Jurkat, Clone E6-1 (cell line): Measurements from ENCODE around the gene FAM200A.
"Not testable (repeated sequence)": the region's sequence is repeated elsewhere in the genome, so short reads cannot be mapped to it uniquely, and the experiment has no call there.

ENCODE experiments used
- DNase-seq: peaks from one replicate; pipeline ENCODE4 v3.0.0-alpha.2; 2011; ENCODE audit warnings: low read depth, low spot score
- H3K4me3 ChIP-seq: 2 replicates; pipeline ENCODE4 v1.5.1; 2011; ENCODE audit warnings: mild to moderate bottlenecking, low read length, control low read depth, moderate library complexity

The FAM200A gene

DNA sequence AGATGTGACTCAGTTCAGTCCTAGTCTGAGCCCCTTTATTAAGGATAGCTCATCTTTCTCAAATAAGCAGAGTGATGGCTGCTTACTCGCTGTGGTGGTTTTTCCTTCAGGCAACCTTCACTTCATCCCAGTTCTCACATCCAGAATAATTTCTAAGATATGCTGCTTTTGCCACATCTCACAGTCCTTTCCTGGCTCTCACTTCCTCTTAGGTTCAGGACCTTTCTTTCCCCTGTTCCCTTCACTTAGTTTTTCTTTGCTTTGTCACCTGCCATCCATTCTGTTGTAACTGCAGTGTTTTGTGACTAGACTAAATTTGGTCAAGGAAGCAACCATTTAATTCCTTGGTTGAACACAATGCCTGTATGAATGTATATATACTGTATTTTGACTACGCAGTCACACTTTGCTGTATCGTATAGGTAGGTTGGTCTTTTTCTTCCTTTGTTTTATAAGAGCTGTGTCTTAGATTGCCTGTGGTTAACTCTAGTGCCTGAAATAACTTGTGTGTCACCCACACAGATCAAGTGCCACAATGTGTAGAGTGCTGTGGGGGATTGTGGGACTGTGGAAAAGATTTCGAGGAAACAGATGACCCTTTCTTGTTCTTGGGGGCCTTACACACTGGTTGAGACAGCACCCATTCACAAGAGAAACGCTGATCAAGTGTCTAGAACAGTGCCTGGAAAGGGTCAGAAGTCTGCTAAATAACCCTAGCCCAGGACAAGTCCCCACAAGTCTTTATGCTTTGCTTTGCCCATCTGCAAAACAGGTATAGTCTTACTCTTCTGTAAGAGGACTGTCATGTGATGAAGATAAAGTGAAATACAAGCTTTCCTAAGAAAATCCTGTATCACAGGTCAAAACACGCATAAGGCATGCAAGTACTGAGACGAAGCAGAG lies 9.2 kb upstream of the FAM200A start:
- H3K4me3 ChIP-seq: no peak overlapping the region
- DNase-seq: no peak

- no peak for DNase-seq
- H3K4me3 ChIP-seq: peak overlapping the region; percentile 97
Measured at GRCh38 chr7:99559175-99559915, 7.4 kb upstream of the FAM200A start.

DNA sequence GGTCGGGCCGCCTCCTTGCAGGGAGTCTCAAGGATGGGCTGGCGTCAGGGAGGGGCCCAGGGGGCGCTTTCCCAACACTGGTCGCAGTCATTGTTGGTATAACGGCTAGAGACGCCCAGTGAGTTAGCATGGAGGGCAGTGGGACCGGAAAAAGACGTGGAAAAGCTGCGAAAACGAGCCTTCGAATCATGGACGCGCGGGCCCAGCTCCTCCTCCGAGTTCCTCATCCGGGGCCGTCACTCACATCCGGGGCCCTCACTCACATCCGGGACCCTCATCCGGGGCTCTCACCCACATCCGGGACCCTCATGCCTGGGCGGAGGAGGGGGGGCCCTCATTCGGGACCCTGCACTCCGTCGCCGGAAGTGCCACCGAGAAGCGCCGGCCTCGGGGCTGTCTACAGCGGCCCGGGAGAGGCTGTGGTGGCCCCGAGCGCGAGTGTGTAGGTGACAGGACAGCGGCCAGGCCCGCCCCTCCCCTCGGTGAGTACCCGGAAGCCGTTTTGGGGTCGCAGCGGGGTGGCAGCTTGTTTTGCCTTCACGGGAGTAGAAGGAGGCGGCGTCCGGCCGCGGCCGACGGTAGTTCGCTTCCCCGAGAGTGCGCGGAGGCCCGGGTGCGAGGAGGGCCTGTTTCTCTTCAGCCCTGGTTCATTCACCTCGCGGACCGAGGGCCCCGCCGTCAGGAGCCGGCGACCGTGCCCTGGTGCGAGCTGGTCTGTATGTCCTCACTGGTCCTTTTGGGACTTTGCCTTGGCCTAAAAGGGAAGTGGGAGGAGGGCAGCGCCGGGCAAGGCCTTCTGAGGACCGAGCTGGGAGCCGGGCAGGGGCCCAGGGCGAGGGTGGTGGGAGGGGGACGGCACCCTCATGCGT lies 6.6 kb upstream of the FAM200A start, which contains the start of gene ZNF655:
ZNF655 (plus strand) TSS at position 337 of the 869 bp plus-strand sequence. CDS start 1,918 bp downstream, outside the sequence.
- DNase-seq: peak; percentile 86
- peak within 1 kb of the TSS; percentile 97 for H3K4me3 ChIP-seq

- peak overlapping the region; percentile 97 for H3K4me3 ChIP-seq
- DNase-seq: peak; percentile 9
Measured at GRCh38 chr7:99557940-99558305, 6.0 kb upstream of the FAM200A start.

DNA sequence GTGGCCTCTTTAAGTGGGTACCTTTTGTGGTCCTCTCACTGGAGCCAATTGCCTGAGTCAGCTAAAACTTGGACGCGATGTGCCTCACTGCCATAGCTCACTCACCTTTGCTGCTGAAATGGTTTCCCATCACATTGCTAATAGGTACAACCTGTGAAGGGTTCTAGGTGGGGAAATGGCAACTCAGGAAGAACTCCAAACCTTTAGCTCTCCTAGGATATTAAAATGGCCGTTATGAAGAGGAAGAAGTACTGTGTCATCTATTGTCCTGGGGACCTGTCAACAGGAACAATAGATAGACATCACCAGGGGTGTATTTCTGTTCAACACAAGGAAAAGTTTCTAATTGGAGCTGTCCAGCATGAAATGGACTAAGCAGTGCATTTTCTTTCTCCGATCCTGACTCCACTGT lies 5.3 kb upstream of the FAM200A start:
- peak overlapping the region; percentile 97 for H3K4me3 ChIP-seq
- no peak for DNase-seq

GRCh38 chr7:99554939-99555338 lies 3.0 kb upstream of the FAM200A start:
- no peak for DNase-seq
- no peak overlapping the region for H3K4me3 ChIP-seq

DNA sequence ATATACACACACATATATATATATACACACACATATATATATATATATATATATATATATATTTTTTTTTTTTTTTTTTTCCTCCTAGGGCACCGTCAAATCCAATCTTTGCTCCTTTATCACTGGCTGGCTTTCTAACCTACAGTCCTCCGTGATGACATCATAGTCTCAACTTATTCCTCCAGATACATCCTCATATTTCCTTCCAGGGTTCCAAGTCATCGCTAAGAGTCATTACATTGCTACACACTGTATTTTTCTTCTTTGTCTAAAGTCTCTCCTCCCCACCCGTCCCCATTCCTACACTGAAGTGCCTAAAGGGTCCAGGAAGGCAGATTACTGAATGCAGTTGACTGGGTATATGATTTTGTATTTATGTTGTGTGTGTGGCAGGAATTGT lies 1.1 kb upstream of the FAM200A start:
- no peak for DNase-seq
- H3K4me3 ChIP-seq: no peak overlapping the region

GRCh38 chr7:99551334-99551733 lies 580 bp downstream of the FAM200A start:
- DNase-seq: no peak

GRCh38 chr7:99549545-99549944 lies 2.4 kb downstream of the FAM200A start:
- H3K4me3 ChIP-seq, DNase-seq: not testable (repeated sequence)

More at GRCh38 chr7:99551334-99551733, 580 bp downstream of the FAM200A start:
- H3K4me3 ChIP-seq: peak overlapping the region; percentile 79

DNA sequence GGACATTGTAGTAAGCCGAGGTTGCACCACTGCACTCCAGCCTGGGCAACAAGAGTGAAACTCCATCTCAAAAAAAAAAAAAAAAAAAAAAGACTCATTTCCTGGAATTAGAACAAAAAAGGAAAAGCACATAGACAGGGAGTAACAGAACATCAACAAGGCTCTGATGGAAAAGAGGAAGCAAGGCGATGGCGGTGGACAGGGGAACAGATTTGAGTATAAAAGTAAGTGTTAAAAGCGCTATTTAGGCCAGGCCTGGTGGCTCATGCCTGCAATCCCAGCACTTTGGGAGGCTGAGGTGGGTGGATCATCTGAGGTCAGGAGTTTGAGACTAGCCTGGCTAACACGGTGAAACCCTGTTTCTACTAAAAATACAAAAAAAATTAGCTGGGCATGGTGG lies 6.6 kb downstream of the FAM200A start:
- not testable (repeated sequence) for DNase-seq, H3K4me3 ChIP-seq

- no peak for DNase-seq
- no peak overlapping the region for H3K4me3 ChIP-seq
Measured at GRCh38 chr7:99543916-99544315, 8.0 kb downstream of the FAM200A start.

DNA sequence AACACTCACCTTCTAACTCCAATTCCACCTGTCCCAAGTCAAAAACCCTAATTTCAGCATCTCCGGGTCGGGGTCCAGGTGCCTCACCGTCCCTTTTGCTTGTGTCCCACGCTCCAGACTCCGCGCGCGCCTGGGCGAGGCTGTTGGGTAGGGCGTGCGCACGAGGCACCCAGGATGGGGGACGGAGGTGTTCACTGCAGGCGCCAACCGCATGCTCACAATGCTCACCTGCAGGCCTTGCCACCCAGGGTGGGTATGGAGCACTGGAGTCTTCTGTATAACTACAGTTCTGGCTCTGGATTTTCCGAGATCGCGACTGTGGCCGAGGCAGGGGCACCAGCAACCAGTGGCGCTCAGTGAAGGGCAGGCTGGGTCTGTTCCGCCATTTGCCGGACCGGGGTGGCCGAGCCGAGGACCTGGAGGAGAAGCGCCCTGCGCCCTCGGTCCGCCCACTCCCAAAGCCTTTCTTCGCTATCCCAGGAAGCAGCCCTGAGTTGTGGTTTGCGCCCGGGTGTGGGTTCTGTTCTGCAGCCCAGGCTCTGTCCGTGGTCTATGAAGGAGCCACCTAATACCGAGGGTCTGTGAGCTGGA lies 8.7 kb downstream of the FAM200A start:
- H3K4me3 ChIP-seq: no peak overlapping the region
- no peak for DNase-seq

- H3K4me3 ChIP-seq: no peak overlapping the region
- no peak for DNase-seq
Measured at GRCh38 chr7:99541212-99541611, 10.7 kb downstream of the FAM200A start.

DNA sequence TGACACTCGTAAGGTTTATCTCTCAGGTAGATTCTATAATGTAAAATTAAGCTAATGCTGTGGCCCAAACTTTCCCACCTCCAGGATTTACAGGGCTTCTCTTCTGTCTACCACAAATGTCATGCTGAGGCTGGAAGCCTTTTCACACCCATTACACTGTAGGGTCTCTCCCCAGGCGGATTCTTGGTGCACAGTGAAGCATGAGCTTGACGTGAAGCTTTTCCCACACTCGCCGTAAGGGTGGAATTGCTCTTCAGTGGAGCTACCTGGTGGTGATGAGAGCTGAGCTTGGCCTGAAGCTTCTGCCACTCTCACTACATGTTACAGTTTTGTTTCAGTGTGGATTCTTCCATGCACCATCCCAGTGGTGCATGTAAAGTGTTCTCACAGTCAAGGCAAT lies 11.4 kb downstream of the FAM200A start:
- DNase-seq: no peak
- no peak overlapping the region for H3K4me3 ChIP-seq

DNA sequence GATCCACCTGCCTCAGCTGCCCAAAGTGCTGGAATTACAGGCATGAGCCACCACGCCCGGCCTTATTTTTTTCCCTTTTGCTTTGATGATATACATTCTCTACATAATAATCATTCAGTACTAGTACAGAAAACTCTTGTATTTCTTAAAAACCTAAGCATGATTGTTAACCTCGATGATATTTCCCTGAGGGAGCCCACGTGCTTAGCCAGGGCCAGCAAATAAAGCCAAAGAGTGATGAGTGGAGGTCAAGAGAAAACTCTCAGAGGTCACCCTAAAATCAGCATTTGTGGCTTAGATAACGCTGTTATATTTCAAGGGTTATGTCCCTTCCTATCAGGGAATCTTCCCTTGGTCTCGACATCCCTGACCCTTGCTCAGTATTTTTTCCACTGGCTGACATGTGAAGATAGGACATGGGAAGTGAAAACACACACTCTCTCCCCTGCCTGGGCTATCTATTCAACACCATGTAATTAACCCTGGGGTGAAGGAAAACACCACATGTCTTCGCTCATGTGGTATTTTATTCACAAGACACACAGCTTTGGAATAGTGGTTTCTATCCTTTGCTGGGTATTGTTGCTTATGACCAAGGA lies 12.6 kb downstream of the FAM200A start:
- DNase-seq: no peak
- H3K4me3 ChIP-seq: no peak overlapping the region

- DNase-seq: no peak
- no peak overlapping the region for H3K4me3 ChIP-seq
Measured at GRCh38 chr7:99535667-99536066, 16.2 kb downstream of the FAM200A start.

GRCh38 chr7:99531354-99531765 lies 20.6 kb downstream of the FAM200A start:
- H3K4me3 ChIP-seq: no peak overlapping the region
- DNase-seq: no peak

- DNase-seq: no peak
- no peak overlapping the region for H3K4me3 ChIP-seq
Measured at GRCh38 chr7:99525713-99526440, 26.0 kb downstream of the FAM200A start.
